Panc1 (cell line): ENCODE results near the gene PSMA7. TPM values are rescaled to one million over a fixed set of nuclear protein-coding genes. Genes with fewer than 3 reads are reported as not detected.

ENCODE experiments used
- ATAC-seq: fragments of 200-7000 bp; cut with Tn5 transposase; 2 replicates; pipeline ENCODE4 v1.9.1; 2020; ENCODE audit warnings: mild to moderate bottlenecking, moderate library complexity
- BruUV-seq: library from RNA; stranded (reverse); fragments of 400-500 nt; replicated peaks from 2 replicates; lab custom pipeline; 2021; lab: Mats Ljungman, UMichigan
- CTCF ChIA-PET: fragments of 300-600 bp; sonication (Branson Sonifier 250); formaldehyde crosslinking; loops from one replicate; lab custom pipeline; 2022; ENCODE audit warnings: antibody characterized with exemption; lab: Charles Lee
- POLR2A ChIA-PET: fragments of 300-600 bp; sonication (Branson Sonifier 250); formaldehyde crosslinking; loops from one replicate; lab custom pipeline; 2022; ENCODE audit warnings: antibody characterized with exemption; lab: Charles Lee
- DNase-seq: peaks from one replicate; pipeline ENCODE4 v3.0.0-alpha.2; 2010; ENCODE audit warnings: low read depth, low spot score
- H3K27ac ChIP-seq: 2 replicates; pipeline ENCODE4 v1.5.1; 2011; ENCODE audit warnings: mild to moderate bottlenecking, low read length, inconsistent platforms
- H3K27me3 ChIP-seq: fragments of 200-500 bp; sonication (Bioruptor generic); 2 replicates; pipeline ENCODE4 v1.6.0; 2014; ENCODE audit warnings: low read length, inconsistent platforms; ENCODE audit not compliant: control insufficient read depth, insufficient read depth
- H3K36me3 ChIP-seq: fragments of 200-500 bp; sonication (Bioruptor generic); 2 replicates; pipeline ENCODE4 v1.5.1; 2014; ENCODE audit warnings: inconsistent platforms, mild to moderate bottlenecking, low read length, moderate library complexity; ENCODE audit not compliant: control insufficient read depth, insufficient read depth
- H3K4me1 ChIP-seq: 2 replicates; pipeline ENCODE4 v1.5.1; 2011; ENCODE audit warnings: inconsistent platforms, mild to moderate bottlenecking, low read length, moderate library complexity; ENCODE audit not compliant: control insufficient read depth, insufficient read depth
- H3K4me3 ChIP-seq, 2 experiments: 2 replicates each; pipeline ENCODE4 v1.5.1; 2011 to 2012; ENCODE audit warnings: low read depth in 2 of 2, low read length in 2 of 2, mild to moderate bottlenecking in 2 of 2, inconsistent platforms in 1 of 2, moderate library complexity in 1 of 2
- H3K9me3 ChIP-seq: fragments of 200-500 bp; sonication (Bioruptor generic); 2 replicates; pipeline ENCODE4 v1.5.1; 2014; ENCODE audit warnings: low read depth, mild to moderate bottlenecking, inconsistent platforms, low read length, moderate library complexity; ENCODE audit not compliant: control insufficient read depth, insufficient read depth
- POLR2AphosphoS5 ChIP-seq: IDR thresholded peaks from 2 replicates; pipeline ENCODE4 v1.6.1; 2012; ENCODE audit warnings: mild to moderate bottlenecking, low read depth, low read length, moderate library complexity
- REST ChIP-seq, 2 experiments: IDR thresholded peaks; 2 replicates each; pipeline ENCODE4 v1.6.1; 2011 to 2012; ENCODE audit warnings: low read depth in 2 of 2, control low read depth in 1 of 2, low read length in 1 of 2, mild to moderate bottlenecking in 1 of 2, moderate library complexity in 1 of 2; ENCODE audit not compliant: insufficient read depth in 1 of 2
- SIN3A ChIP-seq: IDR thresholded peaks from 2 replicates; pipeline ENCODE4 v1.6.1; 2012; ENCODE audit warnings: low read depth, mild to moderate bottlenecking, low read length, moderate library complexity, borderline replicate concordance; ENCODE audit not compliant: insufficient read depth
- TCF7L2 ChIP-seq: IDR thresholded peaks from 2 replicates; pipeline ENCODE4 v1.6.1; 2011; ENCODE audit warnings: mild to moderate bottlenecking, low read depth, low read length, inconsistent platforms
- in situ Hi-C: cut with HindIII; loops from 2 replicates; pipeline ENCODE4 v1.10.0; 2016; ENCODE audit warnings: low sequenced_read_pairs, low pct_unique_long_range_greater_than_20kb
- intact Hi-C: fragments of 100-400 bp; cut with micrococcal nuclease; formaldehyde crosslinking; loops from one replicate; pipeline ENCODE4 v1.10.0; 2022; ENCODE audit not compliant: unreplicated experiment
- total RNA-seq: library from RNA; stranded (reverse); gene quantifications from one replicate; pipeline ENCODE4 v1.2.1, GENCODE V29; 2021; ENCODE audit not compliant: unreplicated experiment
- TF ChIP-seq, protein P1 (sequence below): fragments of 450-650 bp; IDR thresholded peaks from 2 replicates; pipeline ENCODE4 v1.5.1; 2017; ENCODE audit warnings: mild to moderate bottlenecking

Gene PSMA7
- total RNA-seq, 1 experiment from 2014 or later = 402 TPM

GRCh38 chr20:62126141-62126540 lies 17.1 kb downstream of the PSMA7 start:
- BruUV-seq = TSS peak; percentile 49
- intact Hi-C loops = no loop called here
- Histone ChIP-seq H3K27me3 (no peaks in the 10 kb centered on the region), H3K4me1 (peaks cover 11% of the 10 kb centered on the region), H3K4me3 (no peak overlapping the region), H3K27ac (no peak overlapping the region), H3K9me3 (no peaks in the 10 kb centered on the region), H3K36me3 (peaks cover 27% of the 10 kb centered on the region)
- ATAC-seq (no peak), DNase-seq (no peak)
- POLR2A ChIA-PET = no interaction called here
- in situ Hi-C loops = no loop called here
- no peak for TF ChIP-seq REST (IDR thresholded peaks at IDR 0.05; ENCODE audit: insufficient read depth in 1 of 2, low read depth in 2 of 2, low read length in 1 of 2)
- CTCF ChIA-PET = no interaction called here

DNA sequence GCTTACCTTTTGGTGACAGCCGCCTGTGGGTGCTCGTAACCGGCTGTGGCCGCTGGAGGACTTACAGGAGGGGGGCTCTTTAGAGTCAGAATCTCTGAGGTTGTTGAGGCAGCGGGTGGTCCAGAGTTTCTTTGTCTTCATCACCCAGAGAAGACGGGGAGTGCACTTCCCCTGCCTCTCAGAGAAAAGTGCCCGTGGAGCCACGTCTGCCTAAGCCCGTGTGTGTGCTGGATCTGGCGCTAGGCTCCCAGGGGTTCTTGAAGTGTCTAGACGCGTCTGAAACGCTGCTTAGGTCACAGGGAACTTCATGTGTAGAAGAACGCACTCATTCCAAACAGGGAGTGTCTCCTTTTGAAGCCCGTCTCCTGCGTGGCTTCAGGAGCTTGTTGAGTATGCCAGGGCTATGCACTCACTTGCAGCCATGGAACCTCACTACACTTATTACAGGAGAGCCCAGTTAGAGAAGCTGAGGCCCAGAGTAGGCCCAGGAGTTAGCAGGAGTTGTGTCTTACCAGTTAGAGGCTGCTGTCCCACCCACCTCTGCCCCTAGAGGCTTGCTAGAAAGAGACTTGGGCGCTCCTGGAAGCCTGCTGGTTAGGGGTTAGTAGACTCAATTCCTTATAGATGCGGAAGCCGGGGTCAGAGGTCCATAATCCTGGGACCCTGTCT lies 19.6 kb downstream of the PSMA7 start:
- Histone ChIP-seq H3K27ac (peak overlapping the region; percentile 72), H3K4me1 (peaks cover 22% of the 10 kb centered on the region), H3K9me3 (no peaks in the 10 kb centered on the region), H3K4me3 (peak overlapping the region; percentile 63 to 74), H3K27me3 (no peaks in the 10 kb centered on the region), H3K36me3 (peaks cover 20% of the 10 kb centered on the region)
- in situ Hi-C loops = no loop called here
- ChIA-PET CTCF (no interaction called here), POLR2A (no interaction called here)
- intact Hi-C loops = no loop called here
- ATAC-seq (no peak), DNase-seq (no peak)
- TF ChIP-seq POLR2AphosphoS5 (no peak), SIN3A (no peak), REST (IDR thresholded peaks at IDR 0.05; ENCODE audit: insufficient read depth in 1 of 2, low read depth in 2 of 2, low read length in 1 of 2) (no peak), TCF7L2 (no peak)
- TF ChIP-seq, protein P1, sequence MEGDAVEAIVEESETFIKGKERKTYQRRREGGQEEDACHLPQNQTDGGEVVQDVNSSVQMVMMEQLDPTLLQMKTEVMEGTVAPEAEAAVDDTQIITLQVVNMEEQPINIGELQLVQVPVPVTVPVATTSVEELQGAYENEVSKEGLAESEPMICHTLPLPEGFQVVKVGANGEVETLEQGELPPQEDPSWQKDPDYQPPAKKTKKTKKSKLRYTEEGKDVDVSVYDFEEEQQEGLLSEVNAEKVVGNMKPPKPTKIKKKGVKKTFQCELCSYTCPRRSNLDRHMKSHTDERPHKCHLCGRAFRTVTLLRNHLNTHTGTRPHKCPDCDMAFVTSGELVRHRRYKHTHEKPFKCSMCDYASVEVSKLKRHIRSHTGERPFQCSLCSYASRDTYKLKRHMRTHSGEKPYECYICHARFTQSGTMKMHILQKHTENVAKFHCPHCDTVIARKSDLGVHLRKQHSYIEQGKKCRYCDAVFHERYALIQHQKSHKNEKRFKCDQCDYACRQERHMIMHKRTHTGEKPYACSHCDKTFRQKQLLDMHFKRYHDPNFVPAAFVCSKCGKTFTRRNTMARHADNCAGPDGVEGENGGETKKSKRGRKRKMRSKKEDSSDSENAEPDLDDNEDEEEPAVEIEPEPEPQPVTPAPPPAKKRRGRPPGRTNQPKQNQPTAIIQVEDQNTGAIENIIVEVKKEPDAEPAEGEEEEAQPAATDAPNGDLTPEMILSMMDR = no peak
- no TSS peak for BruUV-seq
